ENCODE data around the gene DCDC2C.
A peak's percentile ranks its signal among the peaks of the same experiment; 100 is the strongest.

DCDC2C gene

GRCh38 chr2:3771576-3771975 lies 68.2 kb downstream of the DCDC2C start:
- DNase-seq (ENCODE audit: low read depth): no peak
- no peak overlapping the region for H3K4me3 ChIP-seq (ENCODE audit: low read depth, low read length)
- TF ChIP-seq MAX (IDR thresholded peaks at IDR 0.05; ENCODE audit: low read depth, low read length) (no peak), POLR2A (IDR thresholded peaks at IDR 0.05; ENCODE audit: extremely low read depth, insufficient read length) (no peak), MYC (IDR thresholded peaks at IDR 0.05; ENCODE audit: low read depth, low read length) (no peak), CTCF (IDR thresholded peaks at IDR 0.05; ENCODE audit: low read depth, low read length) (no peak)

- no peak for TF ChIP-seq CTCF (IDR thresholded peaks at IDR 0.05; ENCODE audit: low read depth, low read length)
- no peak for TF ChIP-seq POLR2A (IDR thresholded peaks at IDR 0.05; ENCODE audit: extremely low read depth, insufficient read length)
- DNase-seq (ENCODE audit: low read depth): no peak
- H3K4me3 ChIP-seq (ENCODE audit: low read depth, low read length): no peak overlapping the region
These were observed 71.0 kb downstream of the DCDC2C start for GRCh38 chr2:3774336-3774735.

- no peak for DNase-seq (ENCODE audit: low read depth)
- no peak overlapping the region for H3K4me3 ChIP-seq (ENCODE audit: low read depth, low read length)
- no peak for TF ChIP-seq MYC (IDR thresholded peaks at IDR 0.05; ENCODE audit: low read depth, low read length)
- no peak for TF ChIP-seq MAX (IDR thresholded peaks at IDR 0.05; ENCODE audit: low read depth, low read length)
- TF ChIP-seq POLR2A (IDR thresholded peaks at IDR 0.05; ENCODE audit: extremely low read depth, insufficient read length): no peak
- TF ChIP-seq CTCF (IDR thresholded peaks at IDR 0.05; ENCODE audit: low read depth, low read length): no peak
These were observed 72.9 kb downstream of the DCDC2C start for GRCh38 chr2:3776311-3776710.

GRCh38 chr2:3777966-3778365 lies 74.6 kb downstream of the DCDC2C start:
- no peak for DNase-seq (ENCODE audit: low read depth)
- TF ChIP-seq MYC (IDR thresholded peaks at IDR 0.05; ENCODE audit: low read depth, low read length): no peak
- no peak for TF ChIP-seq MAX (IDR thresholded peaks at IDR 0.05; ENCODE audit: low read depth, low read length)
- H3K4me3 ChIP-seq (ENCODE audit: low read depth, low read length): no peak overlapping the region

- H3K4me3 ChIP-seq (ENCODE audit: low read depth, low read length): no peak overlapping the region
- TF ChIP-seq MYC (IDR thresholded peaks at IDR 0.05; ENCODE audit: low read depth, low read length): no peak
- TF ChIP-seq MAX (IDR thresholded peaks at IDR 0.05; ENCODE audit: low read depth, low read length): no peak
- no peak for TF ChIP-seq POLR2A (IDR thresholded peaks at IDR 0.05; ENCODE audit: extremely low read depth, insufficient read length)
- TF ChIP-seq CTCF (IDR thresholded peaks at IDR 0.05; ENCODE audit: low read depth, low read length): no peak
- peak; percentile 19 for DNase-seq (ENCODE audit: low read depth)
These were observed 75.6 kb downstream of the DCDC2C start for GRCh38 chr2:3778851-3779495.

GRCh38 chr2:3779496-3780049 lies 76.2 kb downstream of the DCDC2C start:
- no peak for DNase-seq (ENCODE audit: low read depth)
- H3K4me3 ChIP-seq (ENCODE audit: low read depth, low read length): no peak overlapping the region
- TF ChIP-seq CTCF (IDR thresholded peaks at IDR 0.05; ENCODE audit: low read depth, low read length) (no peak), MYC (IDR thresholded peaks at IDR 0.05; ENCODE audit: low read depth, low read length) (no peak), MAX (IDR thresholded peaks at IDR 0.05; ENCODE audit: low read depth, low read length) (no peak), POLR2A (IDR thresholded peaks at IDR 0.05; ENCODE audit: extremely low read depth, insufficient read length) (no peak)

All from NB4 (cell line).